H1 (cell line): Measurements from ENCODE around the gene ATP13A3. TPM values are rescaled to one million over a fixed set of nuclear protein-coding genes. Genes with fewer than 3 reads are reported as not detected.
A peak's percentile ranks its signal among the peaks of the same experiment; 100 is the strongest.

Experiments used
- CTCF ChIA-PET: fragments of 300-600 bp; sonication (Branson Sonifier 250); formaldehyde crosslinking; loops from one replicate; lab custom pipeline; 2021; ENCODE audit not compliant: partially characterized antibody; lab: Charles Lee
- POLR2A ChIA-PET: fragments of 300-600 bp; sonication (Branson Sonifier 250); formaldehyde crosslinking; loops from one replicate; lab custom pipeline; 2021; ENCODE audit warnings: inconsistent platforms; ENCODE audit not compliant: partially characterized antibody; lab: Charles Lee
- DNase-seq, 2 experiments: peaks; one replicate each; pipeline versions ENCODE4 v3.0.0 to v3.0.0-alpha.2; 2010 to 2022; ENCODE audit warnings: low spot score in 2 of 2, low read depth in 1 of 2, mixed read lengths in 1 of 2
- FAIRE-seq: peaks from 2 replicates; lab custom pipeline; 2011; peaks lifted over from hg19 to GRCh38; lab: Jason Lieb, UNC
- H2AFZ ChIP-seq: 2 replicates; pipeline ENCODE4 v1.8.1; 2012; ENCODE audit warnings: low read length, inconsistent platforms
- H2AK5ac ChIP-seq: 2 replicates; pipeline ENCODE4 v1.6.1; 2013; ENCODE audit warnings: low read depth, low read length
- H2BK120ac ChIP-seq: replicated peaks from 2 replicates; pipeline ENCODE3; 2013; ENCODE audit warnings: low read depth, low read length, inconsistent platforms
- H2BK12ac ChIP-seq: 2 replicates; pipeline ENCODE4 v1.6.1; 2013; ENCODE audit warnings: low read depth, low read length
- H2BK15ac ChIP-seq: 2 replicates; pipeline ENCODE4 v1.6.1; 2013; ENCODE audit warnings: low read length
- H2BK20ac ChIP-seq: 2 replicates; pipeline ENCODE4 v1.6.1; 2013; ENCODE audit warnings: low read length
- H2BK5ac ChIP-seq: 2 replicates; pipeline ENCODE4 v1.6.1; 2013; ENCODE audit warnings: low read depth, low read length
- H3K14ac ChIP-seq: 2 replicates; pipeline ENCODE4 v1.6.1; 2013; ENCODE audit warnings: inconsistent platforms; ENCODE audit not compliant: insufficient read length
- H3K18ac ChIP-seq: 2 replicates; pipeline ENCODE4 v1.6.1; 2013; ENCODE audit warnings: low read length; ENCODE audit errors: extremely low read depth
- H3K23ac ChIP-seq: 2 replicates; pipeline ENCODE4 v1.6.1; 2013; ENCODE audit warnings: inconsistent platforms; ENCODE audit not compliant: insufficient read length
- H3K23me2 ChIP-seq: 2 replicates; pipeline ENCODE4 v1.6.1; 2013; ENCODE audit warnings: low read depth, low read length
- H3K27ac ChIP-seq: 2 replicates; pipeline ENCODE4 v1.6.1; 2011; ENCODE audit warnings: low read depth, low read length, inconsistent platforms
- H3K27me3 ChIP-seq, 4 experiments: replicated peaks in 1 of 4; 1 replicate in 1 of 4; 2 replicates in 3 of 4; pipeline versions ENCODE4 v1.6.1 to v1.8.1; 2011 to 2013; ENCODE audit warnings: low read length in 3 of 4, mild to moderate bottlenecking in 3 of 4, inconsistent platforms in 2 of 4, mixed read lengths in 2 of 4, moderate library complexity in 1 of 4; ENCODE audit not compliant: control insufficient read depth in 3 of 4, insufficient read depth in 3 of 4; ENCODE audit errors: extremely low read depth in 1 of 4
- H3K36me3 ChIP-seq, 4 experiments: 2 replicates each; pipeline versions ENCODE4 v1.6.1 to v1.8.1; 2011 to 2013; ENCODE audit warnings: mild to moderate bottlenecking in 4 of 4, low read length in 3 of 4, moderate library complexity in 2 of 4, control low read depth in 1 of 4, inconsistent platforms in 1 of 4; ENCODE audit not compliant: insufficient read depth in 4 of 4, control insufficient read depth in 2 of 4
- H3K4ac ChIP-seq: replicated peaks from 2 replicates; pipeline ENCODE3; 2013; ENCODE audit warnings: low read length, low read depth, mixed read lengths, inconsistent platforms; ENCODE audit not compliant: insufficient read length
- H3K4me1 ChIP-seq, 4 experiments: replicated peaks in 1 of 4; 1 replicate in 1 of 4; 2 replicates in 3 of 4; pipeline versions ENCODE4 v1.6.1 to v1.8.1; 2011 to 2013; ENCODE audit warnings: low read length in 3 of 4, inconsistent platforms in 2 of 4, mixed read lengths in 1 of 4; ENCODE audit not compliant: insufficient read depth in 4 of 4, control insufficient read depth in 3 of 4
- H3K4me2 ChIP-seq, 2 experiments: 2 replicates each; pipeline versions ENCODE4 v1.6.1 to v1.8.1; 2011 to 2013; ENCODE audit warnings: low read depth in 2 of 2, low read length in 2 of 2, control low read depth in 1 of 2, inconsistent platforms in 1 of 2, mild to moderate bottlenecking in 1 of 2; ENCODE audit not compliant: insufficient read depth in 1 of 2
- H3K4me3 ChIP-seq, 4 experiments: fragments of 200-600, 300-600 bp in 1 of 4; sonication (generic), shearing (Covaris generic), sonication (Bioruptor Twin) in 1 of 4; 2 replicates each; pipeline versions ENCODE4 v1.5.1 to v1.8.1; 2011 to 2016; ENCODE audit warnings: low read length in 4 of 4, low read depth in 3 of 4, control low read depth in 2 of 4, inconsistent platforms in 2 of 4, mild to moderate bottlenecking in 2 of 4, mixed read lengths in 1 of 4, moderate library complexity in 1 of 4; ENCODE audit not compliant: insufficient read depth in 2 of 4; ENCODE audit errors: extremely low read depth in 1 of 4
- H3K56ac ChIP-seq: replicated peaks from 2 replicates; pipeline ENCODE3; 2013; ENCODE audit warnings: low read depth, mild to moderate bottlenecking, mixed read lengths, low read length, inconsistent platforms; ENCODE audit not compliant: insufficient read length
- H3K79me1 ChIP-seq: 2 replicates; pipeline ENCODE4 v1.6.1; 2013; ENCODE audit warnings: low read depth, low read length, control low read depth
- H3K79me2 ChIP-seq, 2 experiments: 2 replicates each; pipeline versions ENCODE4 v1.6.1 to v1.8.1; 2012 to 2013; ENCODE audit warnings: low read length in 2 of 2, mild to moderate bottlenecking in 2 of 2, inconsistent platforms in 1 of 2; ENCODE audit not compliant: insufficient read depth in 2 of 2, control insufficient read depth in 1 of 2
- H3K9ac ChIP-seq, 4 experiments: replicated peaks in 1 of 4; 1 replicate in 1 of 4; 2 replicates in 3 of 4; pipeline versions ENCODE4 v1.6.1 to v1.8.1; 2011 to 2013; ENCODE audit warnings: low read depth in 3 of 4, low read length in 3 of 4, control low read depth in 2 of 4, mild to moderate bottlenecking in 2 of 4, moderate library complexity in 2 of 4, inconsistent platforms in 1 of 4; ENCODE audit errors: extremely low read depth in 1 of 4
- H3K9me3 ChIP-seq, 2 experiments: 2 replicates each; pipeline versions ENCODE4 v1.6.1 to v1.8.1; 2012 to 2013; ENCODE audit warnings: mild to moderate bottlenecking in 2 of 2, moderate library complexity in 2 of 2, control low read depth in 1 of 2, inconsistent platforms in 1 of 2, low read depth in 1 of 2, low read length in 1 of 2, mixed read lengths in 1 of 2; ENCODE audit not compliant: insufficient read depth in 2 of 2
- H4K20me1 ChIP-seq, 2 experiments: replicated peaks in 1 of 2; 2 replicates each; pipeline versions ENCODE3 to v1.8.1; 2011 to 2013; ENCODE audit warnings: inconsistent platforms in 2 of 2, low read length in 2 of 2, mild to moderate bottlenecking in 1 of 2; ENCODE audit not compliant: insufficient read depth in 2 of 2, control insufficient read depth in 1 of 2
- H4K5ac ChIP-seq: 2 replicates; pipeline ENCODE4 v1.6.1; 2013; ENCODE audit warnings: low read length, low read depth, mixed read lengths, inconsistent platforms; ENCODE audit not compliant: insufficient read length
- H4K8ac ChIP-seq: 2 replicates; pipeline ENCODE4 v1.8.0; 2013; ENCODE audit warnings: mild to moderate bottlenecking, moderate library complexity, low read length, inconsistent platforms; ENCODE audit not compliant: insufficient read depth; ENCODE audit errors: extremely low read depth
- H4K91ac ChIP-seq: replicated peaks from 2 replicates; pipeline ENCODE3; 2013; ENCODE audit warnings: low read length, mixed read lengths, inconsistent platforms; ENCODE audit not compliant: insufficient read length
- BACH1 ChIP-seq: IDR thresholded peaks from 2 replicates; pipeline ENCODE4 v1.6.1; 2012; ENCODE audit warnings: low read length, improper control_type of control experiment
- BRCA1 ChIP-seq: IDR thresholded peaks from 2 replicates; pipeline ENCODE4 v1.6.1; 2012; ENCODE audit warnings: low read depth, low read length, improper control_type of control experiment
- CBX5 ChIP-seq: fragments of 300-800, 300-1000 bp; sonication (generic); IDR thresholded peaks from 2 replicates; pipeline ENCODE4 v1.7.1; 2016; ENCODE audit warnings: antibody characterized with exemption, low read length, low read depth
- CREB1 ChIP-seq: IDR thresholded peaks from 2 replicates; pipeline ENCODE4 v1.6.1; 2012; ENCODE audit warnings: inconsistent platforms
- KDM1A ChIP-seq: fragments of 200-600, 300-600 bp; sonication (generic); IDR thresholded peaks from 2 replicates; pipeline ENCODE4 v1.7.1; 2016; ENCODE audit warnings: mild to moderate bottlenecking, low read length, borderline replicate concordance
- POU5F1 ChIP-seq: IDR thresholded peaks from 2 replicates; pipeline ENCODE4 v1.6.1; 2011; ENCODE audit warnings: low read depth, mild to moderate bottlenecking, low read length, moderate library complexity
- RAD21 ChIP-seq, 2 experiments: IDR thresholded peaks in 1 of 2; conservative IDR thresholded peaks in 1 of 2; 2 replicates each; pipeline ENCODE4 v1.6.1; 2011; ENCODE audit warnings: low read depth in 2 of 2, low read length in 2 of 2, improper control_type of control experiment in 1 of 2, inconsistent platforms in 1 of 2, mild to moderate bottlenecking in 1 of 2, moderate library complexity in 1 of 2
- RXRA ChIP-seq: IDR thresholded peaks from 2 replicates; pipeline ENCODE4 v1.6.1; 2011; ENCODE audit warnings: low read depth, mild to moderate bottlenecking, low read length, moderate library complexity; ENCODE audit not compliant: insufficient read depth
- SIN3A ChIP-seq, 2 experiments: IDR thresholded peaks in 1 of 2; conservative IDR thresholded peaks in 1 of 2; 2 replicates each; pipeline ENCODE4 v1.6.1; 2011 to 2012; ENCODE audit warnings: low read length in 2 of 2, improper control_type of control experiment in 1 of 2, low read depth in 1 of 2, mild to moderate bottlenecking in 1 of 2
- TAF1 ChIP-seq: IDR thresholded peaks from 2 replicates; pipeline ENCODE4 v1.6.1; 2011; ENCODE audit warnings: mild to moderate bottlenecking, low read depth, low read length
- WGBS, 2 experiments: shearing (Covaris generic) in 1 of 2; methylation state at CpG; one replicate each; pipeline versions ENCODE4 v1.1.6 to v1.1.7; 2013 to 2015; ENCODE audit warnings: low lambda C conversion rate in 2 of 2, mixed read lengths in 2 of 2, inconsistent platforms in 1 of 2, low coverage in 1 of 2, missing lambda C conversion rate in 1 of 2; ENCODE audit not compliant: insufficient replicate concordance in 2 of 2, insufficient coverage in 1 of 2, insufficient read length in 1 of 2; ENCODE audit errors: extremely low coverage in 1 of 2, missing lambda C conversion rate in 1 of 2; 5-methylcytosine and 5-hydroxymethylcytosine counted together
- polyA plus RNA-seq, 7 experiments: library from polyadenylated mRNA; depleted of rRNA in 3 of 7; stranded (reverse) in 5 of 7; unstranded in 2 of 7; fragments of >200 nt in 5 of 7; fragments of 200-250 nt in 2 of 7; gene quantifications; 1 replicate in 5 of 7; 2 replicates in 1 of 7; 4 replicates in 1 of 7; pipeline versions ENCODE4 v1.2.1 to v1.2.3, GENCODE V29; 2011 to 2013; ENCODE audit warnings: missing spikeins in 2 of 7, mixed read lengths in 2 of 7
- total RNA-seq: library from RNA; stranded (reverse); fragmentation: NEBNext Ultra II Directional; extraction: Animal tissue kit (Norgen Biotek cat#: 25700); gene quantifications from 2 replicates; pipeline ENCODE4 v1.2.1, GENCODE V29; 2021
- TF ChIP-seq, protein P1 (sequence below), 3 experiments: IDR thresholded peaks; 1 replicate in 2 of 3; 2 replicates in 1 of 3; pipeline versions ENCODE4 v1.5.1 to v1.6.1; 2011; ENCODE audit warnings: low read length in 3 of 3, mild to moderate bottlenecking in 3 of 3, inconsistent platforms in 2 of 3, low read depth in 1 of 3, moderate library complexity in 1 of 3; ENCODE audit not compliant: insufficient read depth in 1 of 3; ENCODE audit errors: control extremely low read depth in 1 of 3

The ATP13A3 gene
- total and polyA plus RNA-seq, 2 of the 8 experiments (the other 6 are each of a cell fraction or from before 2014, with no cell fraction given) = 18.6 to 92.2 TPM

DNA sequence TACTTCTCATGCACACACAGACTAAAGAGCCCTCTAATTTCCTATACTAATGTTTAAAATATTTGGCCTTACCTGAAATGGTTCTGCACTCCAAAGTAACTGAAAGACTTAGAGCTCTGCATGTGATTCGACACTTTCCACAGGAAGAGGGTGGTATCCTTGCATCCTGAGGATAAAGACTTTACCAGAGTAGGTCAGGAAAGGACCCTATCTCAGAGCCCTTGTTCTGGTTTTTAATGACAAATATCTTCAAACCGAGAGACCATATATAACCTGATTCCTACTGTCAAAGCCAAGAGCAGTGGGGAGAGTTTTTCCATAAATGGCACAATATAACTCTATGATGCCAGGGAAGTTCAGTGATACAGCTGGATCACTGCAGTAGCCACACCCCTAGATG, 87.6 kb downstream of the ATP13A3 start, which contains the start of gene GP5:
TSS of gene GP5 (minus strand) at position 101 of the 400 bp plus-strand sequence. CDS start 984 bp downstream, outside the sequence.
- Histone ChIP-seq H3K9me3 (peaks cover 0 to 4% of the 10 kb centered on the region in 2 experiments; a peak in 1 of 4 replicates), H3K4me3 (peak within 1 kb of the TSS; percentile 1 to 57 (median 48); a peak in 5 of 8 replicates), H3K36me3 (no peaks in the 10 kb centered on the region), H2AFZ (no peak within 1 kb of the TSS), H2BK12ac (peak within 1 kb of the TSS; percentile 80; the same call in 1 of the 2 replicates), H3K4ac (no peak within 1 kb of the TSS), H3K79me1 (no peaks in the 10 kb centered on the region), H4K8ac (no peak within 1 kb of the TSS), H3K23ac (no peak within 1 kb of the TSS), H3K4me2 (peak within 1 kb of the TSS; percentile 64 to 80; a peak in 3 of 4 replicates), H2BK15ac (no peak within 1 kb of the TSS), H3K9ac (no peak within 1 kb of the TSS), H3K14ac (no peak within 1 kb of the TSS), H3K23me2 (peaks cover 3% of the 10 kb centered on the region), H3K56ac (no peak within 1 kb of the TSS), H2BK5ac (no peak within 1 kb of the TSS), H3K27ac (no peak within 1 kb of the TSS), H3K79me2 (no peaks in the 10 kb centered on the region), H4K20me1 (no peaks in the 10 kb centered on the region), H4K91ac (no peak within 1 kb of the TSS), H3K27me3 (peaks cover 16 to 35% (median 25%) of the 10 kb centered on the region in 4 experiments), H3K18ac (no peak within 1 kb of the TSS), H4K5ac (no peak within 1 kb of the TSS), H3K4me1 (peaks cover 0 to 11% (median 5%) of the 10 kb centered on the region in 4 experiments; a peak in 5 of 7 replicates), H2AK5ac (no peak within 1 kb of the TSS), H2BK20ac (0 out of 2 replicates have a peak within 1 kb of the TSS, but pooled peaks have one; percentile 18), H2BK120ac (no peak within 1 kb of the TSS)
- POLR2A ChIA-PET = interaction anchor here (2.0 kb wide), 1 partner anchor 8 kb away, joined by 5 read pairs; no protein-coding TSS in a partner anchor
- DNase-seq (no peak), FAIRE-seq (no peak)
- CTCF ChIA-PET = interaction anchor here (1.2 to 6.7 kb wide), 6 partner anchors 9 to 176 kb away, joined by 3 to 122 read pairs (median 8); partner anchors contain the start of gene CPN2
- WGBS, 2 experiments = 80% methylated on average over 2 of the region's 2 CpGs; no CpG with 5 or more reads in 1 of the 2 experiments
- TF ChIP-seq TAF1 = no peak
- TF ChIP-seq, protein P1, sequence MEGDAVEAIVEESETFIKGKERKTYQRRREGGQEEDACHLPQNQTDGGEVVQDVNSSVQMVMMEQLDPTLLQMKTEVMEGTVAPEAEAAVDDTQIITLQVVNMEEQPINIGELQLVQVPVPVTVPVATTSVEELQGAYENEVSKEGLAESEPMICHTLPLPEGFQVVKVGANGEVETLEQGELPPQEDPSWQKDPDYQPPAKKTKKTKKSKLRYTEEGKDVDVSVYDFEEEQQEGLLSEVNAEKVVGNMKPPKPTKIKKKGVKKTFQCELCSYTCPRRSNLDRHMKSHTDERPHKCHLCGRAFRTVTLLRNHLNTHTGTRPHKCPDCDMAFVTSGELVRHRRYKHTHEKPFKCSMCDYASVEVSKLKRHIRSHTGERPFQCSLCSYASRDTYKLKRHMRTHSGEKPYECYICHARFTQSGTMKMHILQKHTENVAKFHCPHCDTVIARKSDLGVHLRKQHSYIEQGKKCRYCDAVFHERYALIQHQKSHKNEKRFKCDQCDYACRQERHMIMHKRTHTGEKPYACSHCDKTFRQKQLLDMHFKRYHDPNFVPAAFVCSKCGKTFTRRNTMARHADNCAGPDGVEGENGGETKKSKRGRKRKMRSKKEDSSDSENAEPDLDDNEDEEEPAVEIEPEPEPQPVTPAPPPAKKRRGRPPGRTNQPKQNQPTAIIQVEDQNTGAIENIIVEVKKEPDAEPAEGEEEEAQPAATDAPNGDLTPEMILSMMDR (IDR thresholded peaks at IDR 0.05; ENCODE audit: control extremely low read depth in 1 of 3, insufficient read depth in 1 of 3, low read depth in 1 of 3, low read length in 3 of 3) = no peak
- TF ChIP-seq POU5F1 = no peak
- no peak for TF ChIP-seq RAD21 (IDR thresholded peaks at IDR 0.05 in 1 of 2, conservative IDR thresholded peaks at IDR 0.05 in 1 of 2; ENCODE audit: low read depth in 2 of 2, low read length in 2 of 2)
- no peak for TF ChIP-seq SIN3A (conservative IDR thresholded peaks at IDR 0.05 in 1 of 2, IDR thresholded peaks at IDR 0.05 in 1 of 2; ENCODE audit: low read depth in 1 of 2, low read length in 2 of 2)
- no peak for TF ChIP-seq BACH1
- no peak for TF ChIP-seq RXRA
- TF ChIP-seq CBX5 = no peak
- no peak for TF ChIP-seq BRCA1
- TF ChIP-seq KDM1A = no peak
- TF ChIP-seq CREB1 = no peak
